SHP77 treated with DMSO at 0.1 percent for 48 hours (cell line): ENCODE results near the gene SNCAIP.

Source experiments
- DNase-seq: peaks from one replicate; lab custom pipeline; 2025; lab: John Stamatoyannopoulos, UW

The SNCAIP gene

GRCh38 chr5:122501089-122501435 is 189.0 kb downstream of the SNCAIP start:
- DNase-seq: no peak

DNA sequence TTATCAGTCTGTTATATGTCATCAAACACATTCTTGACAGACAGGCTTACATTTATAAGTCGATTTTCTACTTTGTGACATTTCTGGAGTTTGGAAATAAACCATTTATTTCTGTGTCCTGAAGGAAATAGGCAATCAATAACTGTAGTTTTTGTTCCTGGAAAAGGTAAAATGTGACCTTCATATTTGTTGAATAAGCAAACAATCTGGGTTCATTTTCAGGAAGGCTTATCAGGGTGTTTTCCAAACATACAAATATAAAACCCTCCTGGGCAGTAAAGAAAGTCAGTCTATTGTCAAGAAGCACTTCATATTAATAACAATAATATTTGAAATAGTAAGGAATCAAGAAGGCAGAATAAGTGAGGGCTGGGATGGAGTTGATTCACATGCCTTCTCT is 195.0 kb downstream of the SNCAIP start:
- DNase-seq: no peak

DNA sequence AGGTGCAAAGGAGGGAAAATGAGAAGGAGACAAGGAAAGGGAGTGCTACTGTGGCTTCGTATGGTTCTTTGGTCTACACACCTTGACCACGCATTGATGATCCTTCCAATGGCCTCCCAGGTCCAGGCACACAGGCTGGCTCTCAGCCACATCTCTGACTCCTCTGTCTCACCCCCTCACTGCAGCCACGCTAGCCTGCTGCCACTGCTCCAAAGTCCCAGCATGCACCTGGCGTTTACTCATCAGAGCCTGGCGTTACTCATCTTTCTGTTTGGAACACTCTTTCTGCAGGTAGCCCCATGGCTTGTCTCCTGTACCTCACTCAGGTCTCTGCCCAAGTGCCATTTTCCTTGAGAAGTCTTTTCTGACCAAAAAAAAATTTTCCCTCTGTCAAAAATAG is 195.5 kb downstream of the SNCAIP start:
- DNase-seq: no peak

GRCh38 chr5:122508623-122509022 is 196.6 kb downstream of the SNCAIP start:
- DNase-seq: no peak
